Measurements from ENCODE around the gene SLC2A13.

Gene SLC2A13

DNA sequence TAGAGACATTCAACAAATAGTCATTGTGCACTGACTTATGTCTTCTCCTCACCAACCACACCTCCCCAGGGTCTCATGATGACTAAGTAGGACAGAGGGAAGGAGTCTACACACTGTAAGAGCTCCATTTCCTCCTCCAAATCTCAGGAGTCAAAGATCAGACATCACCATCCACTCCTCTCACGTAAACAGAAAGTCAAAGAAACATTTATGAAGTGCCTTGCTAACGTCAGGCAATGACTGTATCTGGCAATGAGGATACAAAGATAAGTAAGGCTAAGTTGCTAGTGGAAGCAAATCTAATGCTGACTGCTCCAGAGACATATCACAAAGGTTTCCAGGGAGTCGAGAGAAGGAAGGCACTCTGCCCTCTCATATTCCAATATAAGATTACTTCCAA, 88.9 kb downstream of the SLC2A13 start:
- peaks cover 35% of the 10 kb centered on the region for H3K4me1 ChIP-seq (ENCODE audit: control insufficient read depth, insufficient read depth, low read length)
- no peaks in the 10 kb centered on the region for H3K36me3 ChIP-seq (ENCODE audit: control insufficient read depth, insufficient read depth, low read length)
- no peak overlapping the region for H3K4me3 ChIP-seq (ENCODE audit: low read depth, low read length)
- no peak overlapping the region for H3K9ac ChIP-seq (ENCODE audit: low read length)
- no peaks in the 10 kb centered on the region for H3K9me3 ChIP-seq (ENCODE audit: control insufficient read depth, insufficient read depth, low read depth, low read length)
- H3K27ac ChIP-seq (ENCODE audit: low read depth, low read length), result no peak overlapping the region
- H3K27me3 ChIP-seq (ENCODE audit: control insufficient read depth, insufficient read depth, low read length), result no peaks in the 10 kb centered on the region

DNA sequence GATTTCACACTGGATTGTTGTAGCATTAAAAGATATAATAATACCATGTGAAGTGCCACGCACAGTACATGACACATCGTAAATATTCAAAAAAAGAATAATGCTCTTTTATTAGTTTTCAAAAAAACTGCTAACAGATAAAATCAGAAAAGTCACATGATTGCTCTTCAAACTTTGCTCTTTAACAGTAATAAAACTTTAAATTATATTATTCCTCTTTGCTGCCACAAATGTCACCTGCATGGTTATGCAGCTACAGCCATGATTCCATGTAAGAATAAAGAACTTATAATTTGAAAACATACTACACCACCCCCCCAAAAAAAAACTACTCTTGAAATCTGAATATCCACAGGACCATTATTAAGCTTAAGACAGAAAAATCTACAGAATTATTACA, 90.0 kb downstream of the SLC2A13 start:
- no peaks in the 10 kb centered on the region for H3K36me3 ChIP-seq (ENCODE audit: control insufficient read depth, insufficient read depth, low read length)
- H3K27me3 ChIP-seq (ENCODE audit: control insufficient read depth, insufficient read depth, low read length), result no peaks in the 10 kb centered on the region
- no peak overlapping the region for H3K27ac ChIP-seq (ENCODE audit: low read depth, low read length)
- H3K9ac ChIP-seq (ENCODE audit: low read length), result no peak overlapping the region
- no peak overlapping the region for H3K4me3 ChIP-seq (ENCODE audit: low read depth, low read length)
- H3K4me1 ChIP-seq (ENCODE audit: control insufficient read depth, insufficient read depth, low read length), result peaks cover 34% of the 10 kb centered on the region
- no peaks in the 10 kb centered on the region for H3K9me3 ChIP-seq (ENCODE audit: control insufficient read depth, insufficient read depth, low read depth, low read length)

DNA sequence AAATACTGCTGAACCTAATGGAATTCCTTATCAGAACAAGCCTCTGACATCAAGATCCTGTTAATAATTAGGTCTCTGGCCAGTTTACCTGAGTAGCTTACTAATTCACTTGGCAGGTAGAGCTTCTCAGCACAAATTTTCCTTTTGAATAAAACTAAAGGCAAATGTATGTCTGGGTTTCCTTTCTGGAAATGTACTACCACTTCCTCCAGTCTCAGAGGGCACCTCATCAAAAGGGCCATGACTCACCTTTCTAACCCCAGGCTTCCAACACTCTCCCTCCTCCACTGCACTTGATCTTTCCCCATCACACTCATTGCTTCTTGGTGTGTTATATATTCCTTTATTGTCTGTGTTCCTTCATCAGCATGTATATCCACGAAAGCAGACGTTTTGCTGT, 90.5 kb downstream of the SLC2A13 start:
- Histone ChIP-seq H3K27ac (ENCODE audit: low read depth, low read length) (no peak overlapping the region), H3K27me3 (ENCODE audit: control insufficient read depth, insufficient read depth, low read length) (no peaks in the 10 kb centered on the region), H3K9ac (ENCODE audit: low read length) (no peak overlapping the region), H3K4me1 (ENCODE audit: control insufficient read depth, insufficient read depth, low read length) (peaks cover 29% of the 10 kb centered on the region), H3K4me3 (ENCODE audit: low read depth, low read length) (no peak overlapping the region), H3K9me3 (ENCODE audit: control insufficient read depth, insufficient read depth, low read depth, low read length) (no peaks in the 10 kb centered on the region), H3K36me3 (ENCODE audit: control insufficient read depth, insufficient read depth, low read length) (no peaks in the 10 kb centered on the region)

GRCh38 chr12:40013847-40014246, 92.0 kb downstream of the SLC2A13 start:
- Histone ChIP-seq H3K27me3 (ENCODE audit: control insufficient read depth, insufficient read depth, low read length) (no peaks in the 10 kb centered on the region), H3K4me3 (ENCODE audit: low read depth, low read length) (no peak overlapping the region), H3K9ac (ENCODE audit: low read length) (no peak overlapping the region), H3K4me1 (ENCODE audit: control insufficient read depth, insufficient read depth, low read length) (peaks cover 14% of the 10 kb centered on the region), H3K27ac (ENCODE audit: low read depth, low read length) (no peak overlapping the region), H3K9me3 (ENCODE audit: control insufficient read depth, insufficient read depth, low read depth, low read length) (no peaks in the 10 kb centered on the region), H3K36me3 (ENCODE audit: control insufficient read depth, insufficient read depth, low read length) (no peaks in the 10 kb centered on the region)

DNA sequence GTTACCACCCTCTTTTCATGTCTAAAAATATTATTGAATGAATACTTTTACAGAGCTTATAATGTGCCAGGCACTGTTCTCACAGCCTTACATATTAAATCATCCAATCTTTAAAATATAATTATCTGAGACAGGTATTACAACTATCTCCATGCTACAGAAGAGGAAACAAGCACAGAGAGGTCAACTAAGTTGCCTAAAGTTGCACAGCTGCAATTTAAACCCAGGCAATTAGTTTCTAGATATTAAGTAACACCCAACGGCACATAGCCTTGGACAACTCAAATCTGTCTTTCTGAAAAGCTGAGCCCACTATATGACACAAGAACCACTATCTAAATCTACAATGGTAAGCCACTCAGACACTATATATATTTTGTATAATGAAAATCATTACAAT, 92.6 kb downstream of the SLC2A13 start:
- Histone ChIP-seq H3K9ac (ENCODE audit: low read length) (no peak overlapping the region), H3K4me1 (ENCODE audit: control insufficient read depth, insufficient read depth, low read length) (peaks cover 13% of the 10 kb centered on the region), H3K27me3 (ENCODE audit: control insufficient read depth, insufficient read depth, low read length) (no peaks in the 10 kb centered on the region), H3K9me3 (ENCODE audit: control insufficient read depth, insufficient read depth, low read depth, low read length) (no peaks in the 10 kb centered on the region), H3K27ac (ENCODE audit: low read depth, low read length) (no peak overlapping the region), H3K4me3 (ENCODE audit: low read depth, low read length) (no peak overlapping the region), H3K36me3 (ENCODE audit: control insufficient read depth, insufficient read depth, low read length) (no peaks in the 10 kb centered on the region)

- H3K9ac ChIP-seq (ENCODE audit: low read length), result no peak overlapping the region
- H3K4me3 ChIP-seq (ENCODE audit: low read depth, low read length), result no peak overlapping the region
- H3K27ac ChIP-seq (ENCODE audit: low read depth, low read length), result no peak overlapping the region
- H3K4me1 ChIP-seq (ENCODE audit: control insufficient read depth, insufficient read depth, low read length), result peaks cover 13% of the 10 kb centered on the region
- H3K36me3 ChIP-seq (ENCODE audit: control insufficient read depth, insufficient read depth, low read length), result no peaks in the 10 kb centered on the region
- H3K27me3 ChIP-seq (ENCODE audit: control insufficient read depth, insufficient read depth, low read length), result no peaks in the 10 kb centered on the region
- H3K9me3 ChIP-seq (ENCODE audit: control insufficient read depth, insufficient read depth, low read depth, low read length), result no peaks in the 10 kb centered on the region
These were observed 93.2 kb downstream of the SLC2A13 start for GRCh38 chr12:40012711-40013110.

DNA sequence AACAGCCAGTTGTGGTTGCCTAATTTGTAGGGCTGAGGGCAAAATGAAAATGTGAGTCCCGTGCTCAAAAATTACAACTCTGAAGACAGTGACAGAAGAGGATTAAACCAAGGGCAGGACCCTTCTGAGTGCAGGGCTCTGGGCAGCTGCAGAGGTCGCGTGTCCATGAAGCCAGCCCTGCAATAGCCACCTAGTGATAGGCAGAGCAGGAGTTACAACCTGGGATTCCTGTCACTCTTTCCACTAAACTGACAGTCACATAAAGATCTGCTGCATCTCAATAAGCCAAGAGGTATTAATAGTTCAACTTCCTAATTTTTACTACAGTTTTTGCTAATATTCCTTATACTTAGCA, 94.1 kb downstream of the SLC2A13 start:
- H3K4me3 ChIP-seq (ENCODE audit: low read depth, low read length), result peak overlapping the region; percentile 12; the same call in 1 of the 2 replicates
- no peaks in the 10 kb centered on the region for H3K9me3 ChIP-seq (ENCODE audit: control insufficient read depth, insufficient read depth, low read depth, low read length)
- no peaks in the 10 kb centered on the region for H3K36me3 ChIP-seq (ENCODE audit: control insufficient read depth, insufficient read depth, low read length)
- H3K27me3 ChIP-seq (ENCODE audit: control insufficient read depth, insufficient read depth, low read length), result no peaks in the 10 kb centered on the region
- H3K4me1 ChIP-seq (ENCODE audit: control insufficient read depth, insufficient read depth, low read length), result peaks cover 13% of the 10 kb centered on the region
- no peak overlapping the region for H3K27ac ChIP-seq (ENCODE audit: low read depth, low read length)
- no peak overlapping the region for H3K9ac ChIP-seq (ENCODE audit: low read length)

- peaks cover 13% of the 10 kb centered on the region for H3K4me1 ChIP-seq (ENCODE audit: control insufficient read depth, insufficient read depth, low read length)
- H3K9ac ChIP-seq (ENCODE audit: low read length), result no peak overlapping the region
- no peaks in the 10 kb centered on the region for H3K36me3 ChIP-seq (ENCODE audit: control insufficient read depth, insufficient read depth, low read length)
- H3K9me3 ChIP-seq (ENCODE audit: control insufficient read depth, insufficient read depth, low read depth, low read length), result no peaks in the 10 kb centered on the region
- H3K4me3 ChIP-seq (ENCODE audit: low read depth, low read length), result peak overlapping the region; percentile 12; the same call in 1 of the 2 replicates
- no peak overlapping the region for H3K27ac ChIP-seq (ENCODE audit: low read depth, low read length)
- no peaks in the 10 kb centered on the region for H3K27me3 ChIP-seq (ENCODE audit: control insufficient read depth, insufficient read depth, low read length)
These were observed 94.7 kb downstream of the SLC2A13 start for GRCh38 chr12:40010899-40011774.

DNA sequence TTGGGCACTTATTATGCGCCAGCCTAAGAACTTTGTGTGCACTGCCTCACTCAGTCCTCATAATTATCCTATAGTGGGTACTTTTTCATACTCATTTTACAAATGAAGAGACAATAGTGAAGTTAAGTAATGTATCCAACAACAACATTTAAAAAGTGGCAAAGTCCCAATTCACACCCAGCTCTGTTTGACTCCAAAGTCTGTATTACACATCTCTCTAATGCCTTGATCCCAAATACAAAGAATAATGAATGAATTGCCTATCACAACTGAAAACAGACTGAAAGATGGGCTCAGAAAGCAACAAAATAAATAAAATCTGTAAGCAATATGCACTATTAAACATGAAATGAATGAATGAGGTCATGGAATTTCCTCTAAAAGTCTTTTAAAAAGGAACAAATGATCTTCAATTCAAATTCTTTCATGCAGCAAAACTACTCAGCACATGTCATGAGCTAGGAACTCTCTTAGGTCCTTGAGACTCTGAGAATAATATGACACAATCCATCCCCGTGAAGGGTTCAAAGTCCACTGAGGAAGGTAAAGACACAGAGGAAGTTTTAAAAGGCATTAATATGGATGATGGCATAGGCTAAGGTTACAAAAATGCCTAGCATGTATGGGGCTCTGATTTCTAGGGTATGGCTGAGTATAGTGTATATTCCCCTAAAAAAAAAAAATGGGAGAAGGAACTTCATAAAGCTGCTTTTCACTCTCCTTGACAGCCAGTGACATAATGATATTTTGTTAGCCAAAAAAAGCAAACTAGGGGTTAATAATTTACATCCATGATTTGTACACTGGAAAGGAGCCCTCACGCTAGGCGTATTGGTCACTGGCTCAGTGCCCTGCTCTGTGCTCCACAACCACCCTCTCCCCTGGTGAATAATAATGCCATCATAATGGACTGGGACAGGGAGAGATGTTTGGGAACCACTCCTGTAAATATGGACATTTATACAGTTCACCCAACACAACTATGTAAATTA, 103.4 kb downstream of the SLC2A13 start:
- H3K36me3 ChIP-seq (ENCODE audit: control insufficient read depth, insufficient read depth, low read length), result peaks cover 3% of the 10 kb centered on the region; the same call in 1 of the 2 replicates
- H3K9ac ChIP-seq (ENCODE audit: low read length), result no peak overlapping the region
- no peaks in the 10 kb centered on the region for H3K27me3 ChIP-seq (ENCODE audit: control insufficient read depth, insufficient read depth, low read length)
- peaks cover 25% of the 10 kb centered on the region for H3K9me3 ChIP-seq (ENCODE audit: control insufficient read depth, insufficient read depth, low read depth, low read length)
- H3K4me3 ChIP-seq (ENCODE audit: low read depth, low read length), result no peak overlapping the region
- H3K4me1 ChIP-seq (ENCODE audit: control insufficient read depth, insufficient read depth, low read length), result no peaks in the 10 kb centered on the region
- H3K27ac ChIP-seq (ENCODE audit: low read depth, low read length), result no peak overlapping the region

- Histone ChIP-seq H3K27ac (ENCODE audit: low read depth, low read length) (no peak overlapping the region), H3K4me1 (ENCODE audit: control insufficient read depth, insufficient read depth, low read length) (no peaks in the 10 kb centered on the region), H3K4me3 (ENCODE audit: low read depth, low read length) (no peak overlapping the region), H3K27me3 (ENCODE audit: control insufficient read depth, insufficient read depth, low read length) (no peaks in the 10 kb centered on the region), H3K9me3 (ENCODE audit: control insufficient read depth, insufficient read depth, low read depth, low read length) (peaks cover 28% of the 10 kb centered on the region), H3K36me3 (ENCODE audit: control insufficient read depth, insufficient read depth, low read length) (peaks cover 3% of the 10 kb centered on the region; the same call in 1 of the 2 replicates), H3K9ac (ENCODE audit: low read length) (no peak overlapping the region)
These were observed 104.5 kb downstream of the SLC2A13 start for GRCh38 chr12:40001406-40001805.

DNA sequence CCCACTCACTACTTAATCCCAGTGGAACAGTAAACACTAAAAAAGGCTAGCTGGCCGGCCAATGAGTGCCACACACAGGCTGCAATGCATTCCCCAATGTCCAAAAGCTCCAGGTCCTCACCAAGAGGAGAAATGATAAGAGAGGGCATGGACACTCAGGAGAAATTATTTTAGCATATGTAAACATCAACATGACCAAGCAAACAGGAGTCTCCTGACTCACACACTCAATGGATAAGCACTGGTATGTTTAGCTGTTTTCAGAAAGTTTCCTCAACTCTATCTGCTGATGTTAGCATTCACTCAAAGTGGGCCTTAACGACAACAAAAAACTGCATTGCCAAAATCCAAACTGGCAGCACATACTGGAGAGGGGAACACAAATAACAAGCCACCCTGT, 105.0 kb downstream of the SLC2A13 start:
- no peak overlapping the region for H3K4me3 ChIP-seq (ENCODE audit: low read depth, low read length)
- H3K27ac ChIP-seq (ENCODE audit: low read depth, low read length), result no peak overlapping the region
- no peaks in the 10 kb centered on the region for H3K4me1 ChIP-seq (ENCODE audit: control insufficient read depth, insufficient read depth, low read length)
- H3K9me3 ChIP-seq (ENCODE audit: control insufficient read depth, insufficient read depth, low read depth, low read length), result peaks cover 28% of the 10 kb centered on the region
- H3K27me3 ChIP-seq (ENCODE audit: control insufficient read depth, insufficient read depth, low read length), result no peaks in the 10 kb centered on the region
- H3K36me3 ChIP-seq (ENCODE audit: control insufficient read depth, insufficient read depth, low read length), result peaks cover 3% of the 10 kb centered on the region; the same call in 1 of the 2 replicates
- H3K9ac ChIP-seq (ENCODE audit: low read length), result no peak overlapping the region
